ENCODE results near the gene PDE8A. TPM values are rescaled to one million over a fixed set of nuclear protein-coding genes. Genes with fewer than 3 reads are reported as not detected.

PDE8A gene
- total RNA-seq, 1 donor from 2014 or later = 17.4 TPM

GRCh38 chr15:84950570-84951111, 31.0 kb upstream of the PDE8A start:
- H3K27me3 Mint-ChIP-seq (ENCODE audit: insufficient read depth) = peaks cover 4% of the 10 kb centered on the region
- H3K9me3 Mint-ChIP-seq = no peaks in the 10 kb centered on the region

GRCh38 chr15:84951736-84952135, 29.9 kb upstream of the PDE8A start:
- no peaks in the 10 kb centered on the region for H3K9me3 Mint-ChIP-seq
- H3K4me3 Mint-ChIP-seq = no peak overlapping the region
- peaks cover 5% of the 10 kb centered on the region for H3K4me1 Mint-ChIP-seq (ENCODE audit: low read depth)
- peaks cover 12% of the 10 kb centered on the region for H3K27me3 Mint-ChIP-seq (ENCODE audit: insufficient read depth)
- H3K36me3 Mint-ChIP-seq (ENCODE audit: low read depth) = no peaks in the 10 kb centered on the region
- DNase-seq (ENCODE audit: low spot score) = no peak
- intact Hi-C loops (cut with micrococcal nuclease) = no loop called here
- H3K27ac Mint-ChIP-seq = no peak overlapping the region

More at GRCh38 chr15:84950570-84951111, 31.0 kb upstream of the PDE8A start:
- Mint-ChIP-seq H3K4me3 (no peak overlapping the region), H3K36me3 (ENCODE audit: low read depth) (no peaks in the 10 kb centered on the region), H3K27ac (no peak overlapping the region), H3K4me1 (ENCODE audit: low read depth) (peaks cover 1% of the 10 kb centered on the region)
- no peak for DNase-seq (ENCODE audit: low spot score)
- intact Hi-C loops (cut with micrococcal nuclease) = no loop called here

DNA sequence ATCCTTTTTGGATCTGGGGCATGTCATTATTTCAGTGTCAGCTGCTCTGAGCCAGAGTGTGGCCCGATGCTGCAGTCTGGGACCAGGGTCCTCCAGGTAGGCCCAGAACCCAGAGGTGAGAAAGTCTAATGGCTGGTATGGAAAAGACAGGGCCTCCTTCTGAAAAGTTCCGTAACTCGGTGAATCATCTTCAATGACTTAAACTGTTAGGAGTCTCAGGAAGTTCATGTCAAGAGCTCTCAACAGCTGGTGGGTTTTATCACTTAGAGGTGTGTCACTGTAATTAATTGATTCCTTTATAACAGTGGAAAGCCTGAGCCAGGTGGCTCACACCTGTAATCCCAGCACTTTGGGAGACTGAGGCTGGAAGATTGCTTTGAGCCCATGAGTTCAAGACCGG, 28.5 kb upstream of the PDE8A start:
- Mint-ChIP-seq H3K9me3 (no peaks in the 10 kb centered on the region), H3K36me3 (ENCODE audit: low read depth) (no peaks in the 10 kb centered on the region), H3K27ac (no peak overlapping the region), H3K4me3 (no peak overlapping the region), H3K27me3 (ENCODE audit: insufficient read depth) (peaks cover 23% of the 10 kb centered on the region), H3K4me1 (ENCODE audit: low read depth) (peaks cover 5% of the 10 kb centered on the region)
- intact Hi-C loops (cut with micrococcal nuclease) = no loop called here
- DNase-seq (ENCODE audit: low spot score) = no peak

- Mint-ChIP-seq H3K4me1 (ENCODE audit: low read depth) (peaks cover 5% of the 10 kb centered on the region), H3K27me3 (ENCODE audit: insufficient read depth) (peaks cover 23% of the 10 kb centered on the region), H3K27ac (no peak overlapping the region), H3K36me3 (ENCODE audit: low read depth) (no peaks in the 10 kb centered on the region), H3K4me3 (no peak overlapping the region), H3K9me3 (no peaks in the 10 kb centered on the region)
- no peak for DNase-seq (ENCODE audit: low spot score)
- intact Hi-C loops (cut with micrococcal nuclease) = no loop called here
Measured at GRCh38 chr15:84953726-84954125, 27.9 kb upstream of the PDE8A start.

DNA sequence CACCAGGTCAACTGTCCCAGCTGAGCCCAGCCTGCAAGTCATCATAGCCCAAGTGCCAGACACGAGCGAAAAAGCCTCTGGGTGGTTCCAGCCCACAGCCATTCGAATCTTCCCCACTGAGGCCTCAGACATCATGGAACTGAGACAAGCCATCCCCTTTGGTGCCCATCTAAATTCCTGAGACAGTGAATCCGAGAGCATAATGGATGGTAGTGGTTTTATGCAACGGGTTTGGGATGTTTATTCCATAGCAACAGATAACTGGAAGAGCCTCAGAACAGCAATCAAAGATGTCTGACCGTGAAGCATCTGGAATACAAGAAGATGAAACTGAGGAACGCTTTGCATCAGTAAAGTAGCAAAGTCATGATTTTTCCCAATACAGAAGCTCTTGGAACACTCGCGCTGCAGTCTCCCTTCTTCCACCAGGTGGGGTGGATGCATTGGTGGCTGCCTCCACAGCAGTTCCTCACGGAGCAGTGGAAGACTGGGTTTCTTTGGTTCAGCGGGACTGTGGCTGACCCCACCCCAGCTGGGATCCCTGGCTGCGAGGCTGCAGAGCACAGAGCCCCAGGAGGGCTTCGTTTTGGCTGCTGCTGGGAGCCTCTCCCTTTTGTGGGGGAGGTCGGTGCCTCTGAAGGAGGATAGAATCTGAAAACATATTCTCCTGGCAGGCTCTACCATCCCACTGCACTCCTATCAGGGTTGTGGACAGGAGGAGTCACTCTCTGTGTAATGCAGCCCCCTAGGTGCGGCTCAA, 26.4 kb upstream of the PDE8A start:
- intact Hi-C loops (cut with micrococcal nuclease) = loop anchor here (1.0 kb wide), 1 partner anchor 89 kb away; no protein-coding TSS in a partner anchor
- no peak overlapping the region for H3K27ac Mint-ChIP-seq
- H3K4me1 Mint-ChIP-seq (ENCODE audit: low read depth) = peaks cover 10% of the 10 kb centered on the region
- DNase-seq (ENCODE audit: low spot score) = no peak
- no peaks in the 10 kb centered on the region for H3K36me3 Mint-ChIP-seq (ENCODE audit: low read depth)
- H3K4me3 Mint-ChIP-seq = no peak overlapping the region
- peaks cover 23% of the 10 kb centered on the region for H3K27me3 Mint-ChIP-seq (ENCODE audit: insufficient read depth)
- H3K9me3 Mint-ChIP-seq = no peaks in the 10 kb centered on the region

- H3K4me3 Mint-ChIP-seq = no peak overlapping the region
- no peak overlapping the region for H3K27ac Mint-ChIP-seq
- no peaks in the 10 kb centered on the region for H3K36me3 Mint-ChIP-seq (ENCODE audit: low read depth)
- DNase-seq (ENCODE audit: low spot score) = no peak
- H3K27me3 Mint-ChIP-seq (ENCODE audit: insufficient read depth) = peaks cover 23% of the 10 kb centered on the region
- H3K4me1 Mint-ChIP-seq (ENCODE audit: low read depth) = peaks cover 10% of the 10 kb centered on the region
- no peaks in the 10 kb centered on the region for H3K9me3 Mint-ChIP-seq
- intact Hi-C loops (cut with micrococcal nuclease) = no loop called here
Measured at GRCh38 chr15:84956199-84956598, 25.5 kb upstream of the PDE8A start.

- no peak for DNase-seq (ENCODE audit: low spot score)
- intact Hi-C loops (cut with micrococcal nuclease) = no loop called here
- H3K4me3 Mint-ChIP-seq = no peak overlapping the region
- peaks cover 10% of the 10 kb centered on the region for H3K4me1 Mint-ChIP-seq (ENCODE audit: low read depth)
- H3K36me3 Mint-ChIP-seq (ENCODE audit: low read depth) = no peaks in the 10 kb centered on the region
- no peak overlapping the region for H3K27ac Mint-ChIP-seq
- H3K27me3 Mint-ChIP-seq (ENCODE audit: insufficient read depth) = peaks cover 28% of the 10 kb centered on the region
- H3K9me3 Mint-ChIP-seq = peaks cover 9% of the 10 kb centered on the region
Measured at GRCh38 chr15:84960391-84961113, 21.1 kb upstream of the PDE8A start.

DNA sequence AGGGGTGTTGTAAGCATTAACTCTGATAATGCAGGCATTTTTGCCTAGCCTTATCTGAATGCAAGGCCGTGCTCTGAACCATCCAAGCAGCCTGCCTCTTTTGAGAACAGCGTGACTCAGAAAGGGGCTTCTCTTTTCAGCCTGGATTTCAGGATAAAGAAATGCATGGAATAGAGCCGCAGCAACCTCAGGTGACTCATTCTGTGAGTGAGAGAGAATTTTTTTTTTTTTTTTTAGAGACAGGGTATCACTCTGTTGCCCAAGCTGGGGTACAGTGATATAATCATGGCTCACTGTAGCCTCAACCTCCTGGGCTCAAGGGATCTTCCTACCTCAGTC, 20.6 kb upstream of the PDE8A start:
- H3K27ac Mint-ChIP-seq = no peak overlapping the region
- H3K36me3 Mint-ChIP-seq (ENCODE audit: low read depth) = no peaks in the 10 kb centered on the region
- peaks cover 9% of the 10 kb centered on the region for H3K9me3 Mint-ChIP-seq
- peaks cover 24% of the 10 kb centered on the region for H3K27me3 Mint-ChIP-seq (ENCODE audit: insufficient read depth)
- peaks cover 5% of the 10 kb centered on the region for H3K4me1 Mint-ChIP-seq (ENCODE audit: low read depth)
- intact Hi-C loops (cut with micrococcal nuclease) = no loop called here
- no peak for DNase-seq (ENCODE audit: low spot score)
- H3K4me3 Mint-ChIP-seq = no peak overlapping the region

DNA sequence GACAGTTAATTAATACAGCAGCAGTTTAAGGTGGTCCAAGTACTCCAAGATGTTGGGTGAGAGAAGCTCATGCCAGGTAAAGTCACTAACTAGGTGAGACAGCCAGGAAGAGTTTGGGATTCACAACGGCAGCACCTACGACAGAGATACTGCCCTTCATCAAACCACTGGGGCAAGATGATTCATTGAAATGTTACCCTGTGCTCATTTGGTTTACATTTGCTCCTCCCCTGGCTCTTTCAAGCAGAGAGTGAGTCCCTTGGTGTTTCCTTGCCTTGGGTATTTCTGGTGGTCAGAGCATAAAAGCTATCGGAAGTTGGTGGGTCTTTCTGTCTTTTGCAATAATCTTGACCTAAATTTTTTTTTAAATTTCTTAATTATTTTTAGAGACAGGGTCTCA, 19.9 kb upstream of the PDE8A start:
- peaks cover 5% of the 10 kb centered on the region for H3K4me1 Mint-ChIP-seq (ENCODE audit: low read depth)
- H3K36me3 Mint-ChIP-seq (ENCODE audit: low read depth) = no peaks in the 10 kb centered on the region
- no peak overlapping the region for H3K27ac Mint-ChIP-seq
- DNase-seq (ENCODE audit: low spot score) = no peak
- H3K27me3 Mint-ChIP-seq (ENCODE audit: insufficient read depth) = peaks cover 19% of the 10 kb centered on the region
- H3K9me3 Mint-ChIP-seq = peaks cover 13% of the 10 kb centered on the region
- no peak overlapping the region for H3K4me3 Mint-ChIP-seq
- intact Hi-C loops (cut with micrococcal nuclease) = no loop called here

DNA sequence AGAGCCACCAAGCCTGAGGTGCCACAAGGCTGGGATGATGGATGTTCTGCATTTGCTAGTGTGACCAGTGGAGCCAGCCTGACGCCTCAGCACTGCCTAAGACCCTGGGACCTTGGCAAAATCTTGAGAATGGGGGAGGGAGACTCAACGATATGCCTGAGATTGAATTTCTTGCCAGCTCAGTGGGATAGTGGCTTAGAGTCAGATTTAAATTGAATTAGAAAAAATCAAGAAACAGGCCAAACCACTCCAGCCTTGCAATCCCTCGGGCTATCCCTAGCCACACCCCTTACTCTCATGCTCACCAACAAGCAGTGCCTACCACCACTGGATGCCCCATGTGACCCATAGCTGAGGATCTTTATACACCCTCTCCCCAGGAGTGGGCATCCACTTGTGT, 18.7 kb upstream of the PDE8A start:
- no peaks in the 10 kb centered on the region for H3K36me3 Mint-ChIP-seq (ENCODE audit: low read depth)
- intact Hi-C loops (cut with micrococcal nuclease) = no loop called here
- no peak overlapping the region for H3K27ac Mint-ChIP-seq
- peaks cover 13% of the 10 kb centered on the region for H3K9me3 Mint-ChIP-seq
- H3K4me1 Mint-ChIP-seq (ENCODE audit: low read depth) = peaks cover 5% of the 10 kb centered on the region
- H3K4me3 Mint-ChIP-seq = no peak overlapping the region
- H3K27me3 Mint-ChIP-seq (ENCODE audit: insufficient read depth) = peaks cover 9% of the 10 kb centered on the region
- no peak for DNase-seq (ENCODE audit: low spot score)

DNA sequence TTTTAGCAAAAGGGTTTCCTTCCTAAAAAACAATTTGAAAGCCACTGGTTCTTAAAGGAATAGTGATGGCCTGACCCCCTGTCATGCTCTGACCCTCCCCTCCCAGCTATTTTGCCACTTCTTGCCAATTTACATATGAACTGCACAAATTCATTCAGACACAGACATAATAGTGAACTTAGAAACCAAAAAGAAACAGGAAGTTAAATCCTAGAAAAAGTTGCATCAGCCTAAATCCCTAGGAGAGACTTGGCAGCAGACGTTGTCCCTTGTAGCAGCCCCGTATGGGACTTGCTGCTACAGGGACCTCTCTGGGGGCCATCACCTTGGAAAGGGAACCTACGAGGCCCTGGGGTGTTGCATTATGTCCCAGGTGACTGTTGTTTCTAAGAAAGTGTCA, 14.3 kb upstream of the PDE8A start:
- no peaks in the 10 kb centered on the region for H3K36me3 Mint-ChIP-seq (ENCODE audit: low read depth)
- H3K27ac Mint-ChIP-seq = no peak overlapping the region
- no peak overlapping the region for H3K4me3 Mint-ChIP-seq
- H3K4me1 Mint-ChIP-seq (ENCODE audit: low read depth) = no peaks in the 10 kb centered on the region
- H3K27me3 Mint-ChIP-seq (ENCODE audit: insufficient read depth) = peaks cover 3% of the 10 kb centered on the region
- DNase-seq (ENCODE audit: low spot score) = no peak
- intact Hi-C loops (cut with micrococcal nuclease) = no loop called here
- peaks cover 13% of the 10 kb centered on the region for H3K9me3 Mint-ChIP-seq

DNA sequence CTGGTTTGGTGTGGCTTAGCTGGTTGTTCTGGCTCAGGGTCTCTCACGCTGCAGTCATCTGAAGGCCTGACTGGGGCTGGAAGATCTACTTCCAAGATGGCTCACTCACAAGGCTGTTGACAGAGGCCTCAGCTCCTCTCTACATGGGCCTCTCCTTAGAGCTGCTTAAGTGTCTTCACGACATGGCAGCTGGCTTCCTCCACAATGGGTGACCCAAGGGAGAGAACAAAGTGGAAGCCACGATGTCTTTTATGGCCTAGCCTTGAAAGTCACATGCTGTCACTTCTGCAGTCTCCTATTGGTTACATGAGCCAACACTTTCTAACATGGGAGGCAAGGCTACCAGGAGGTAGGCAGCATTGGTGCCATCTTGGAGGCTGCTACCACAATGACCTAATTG, 13.4 kb upstream of the PDE8A start:
- peaks cover 2% of the 10 kb centered on the region for H3K27me3 Mint-ChIP-seq (ENCODE audit: insufficient read depth)
- H3K4me3 Mint-ChIP-seq = no peak overlapping the region
- DNase-seq (ENCODE audit: low spot score) = no peak
- no peaks in the 10 kb centered on the region for H3K4me1 Mint-ChIP-seq (ENCODE audit: low read depth)
- H3K9me3 Mint-ChIP-seq = peaks cover 13% of the 10 kb centered on the region
- intact Hi-C loops (cut with micrococcal nuclease) = no loop called here
- no peak overlapping the region for H3K27ac Mint-ChIP-seq
- no peaks in the 10 kb centered on the region for H3K36me3 Mint-ChIP-seq (ENCODE audit: low read depth)

GRCh38 chr15:84969257-84969656, 12.4 kb upstream of the PDE8A start:
- intact Hi-C loops (cut with micrococcal nuclease) = no loop called here
- no peaks in the 10 kb centered on the region for H3K36me3 Mint-ChIP-seq (ENCODE audit: low read depth)
- H3K27ac Mint-ChIP-seq = no peak overlapping the region
- H3K27me3 Mint-ChIP-seq (ENCODE audit: insufficient read depth) = peaks cover 2% of the 10 kb centered on the region
- peaks cover 13% of the 10 kb centered on the region for H3K9me3 Mint-ChIP-seq
- DNase-seq (ENCODE audit: low spot score) = no peak
- no peak overlapping the region for H3K4me3 Mint-ChIP-seq
- no peaks in the 10 kb centered on the region for H3K4me1 Mint-ChIP-seq (ENCODE audit: low read depth)
